Mononuclear cell (primary cell): ENCODE measurements around the gene MT1HL1. TPM values are rescaled to one million over a fixed set of nuclear protein-coding genes. Genes with fewer than 3 reads are reported as not detected.

ENCODE experiments used
- H3K27me3 ChIP-seq: 2 replicates; pipeline ENCODE4 v1.6.0; 2011; ENCODE audit warnings: low read length, control low read depth; ENCODE audit not compliant: insufficient read depth
- H3K4me1 ChIP-seq: 2 replicates; pipeline ENCODE4 v1.5.1; 2011; ENCODE audit warnings: mild to moderate bottlenecking, low read length, control low read depth; ENCODE audit not compliant: insufficient read depth
- H3K4me3 ChIP-seq: 2 replicates; pipeline ENCODE4 v1.5.1; 2011; ENCODE audit warnings: mild to moderate bottlenecking, low read length, moderate library complexity
- H3K9me3 ChIP-seq: 2 replicates; pipeline ENCODE4 v1.5.1; 2011; ENCODE audit warnings: low read depth, mild to moderate bottlenecking, control low read depth, low read length
- total RNA-seq: library from RNA; depleted of rRNA; stranded (reverse); fragments of >200 nt; gene quantifications from one replicate; pipeline ENCODE4 v1.2.3, GENCODE V29; 2012

MT1HL1 gene
- not detected for total RNA-seq

GRCh38 chr1:237004116-237004515 is at the start of gene MT1HL1:
TSS of gene MT1HL1 (minus strand) at chr1:237004441. CDS start at chr1:237004372, 69 bp downstream.
- Histone ChIP-seq H3K9me3 (no peaks in the 10 kb centered on the region), H3K4me1 (no peaks in the 10 kb centered on the region), H3K27me3 (no peaks in the 10 kb centered on the region), H3K4me3 (no peak within 1 kb of the TSS)

GRCh38 chr1:237050915-237051314 is 46.7 kb upstream of the MT1HL1 start:
- no peak overlapping the region for H3K4me3 ChIP-seq
- no peaks in the 10 kb centered on the region for H3K4me1 ChIP-seq
- H3K27me3 ChIP-seq = peaks cover 7% of the 10 kb centered on the region
- H3K9me3 ChIP-seq = no peaks in the 10 kb centered on the region

- peaks cover 14% of the 10 kb centered on the region for H3K27me3 ChIP-seq
- no peaks in the 10 kb centered on the region for H3K9me3 ChIP-seq
- no peaks in the 10 kb centered on the region for H3K4me1 ChIP-seq
- no peak overlapping the region for H3K4me3 ChIP-seq
Measured at GRCh38 chr1:237050185-237050584, 45.9 kb upstream of the MT1HL1 start.

GRCh38 chr1:237048803-237049202 is 44.6 kb upstream of the MT1HL1 start:
- Histone ChIP-seq H3K27me3 (peaks cover 28% of the 10 kb centered on the region), H3K9me3 (no peaks in the 10 kb centered on the region), H3K4me3 (no peak overlapping the region), H3K4me1 (no peaks in the 10 kb centered on the region)

- H3K9me3 ChIP-seq = no peaks in the 10 kb centered on the region
- H3K27me3 ChIP-seq = peaks cover 56% of the 10 kb centered on the region
- no peak overlapping the region for H3K4me3 ChIP-seq
- H3K4me1 ChIP-seq = no peaks in the 10 kb centered on the region
Measured at GRCh38 chr1:237045278-237046016, 41.2 kb upstream of the MT1HL1 start.

GRCh38 chr1:237043846-237044636 is 39.8 kb upstream of the MT1HL1 start:
- Histone ChIP-seq H3K27me3 (peaks cover 65% of the 10 kb centered on the region), H3K9me3 (no peaks in the 10 kb centered on the region), H3K4me1 (no peaks in the 10 kb centered on the region), H3K4me3 (no peak overlapping the region)

GRCh38 chr1:237042892-237043576 is 38.8 kb upstream of the MT1HL1 start:
- Histone ChIP-seq H3K4me3 (no peak overlapping the region), H3K4me1 (no peaks in the 10 kb centered on the region), H3K9me3 (no peaks in the 10 kb centered on the region), H3K27me3 (peaks cover 74% of the 10 kb centered on the region)

DNA sequence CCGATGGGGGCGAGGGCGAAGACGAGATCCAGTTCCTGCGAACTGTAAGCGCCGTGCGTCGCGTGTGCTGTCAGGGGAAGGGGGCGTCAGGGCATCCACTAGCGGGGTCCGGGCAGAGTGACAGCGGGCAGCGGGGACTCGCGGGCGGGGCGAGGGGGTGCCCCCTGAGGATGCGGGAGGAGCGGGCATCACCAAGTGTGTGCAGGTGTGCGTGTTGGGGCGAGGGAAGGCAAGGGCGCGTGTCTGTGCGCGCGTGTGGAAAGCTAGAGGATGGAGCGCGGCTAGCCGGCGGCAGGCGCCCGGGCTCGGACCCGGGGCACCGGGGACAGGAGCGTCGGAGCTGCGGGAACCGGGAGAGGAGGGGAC is 38.3 kb upstream of the MT1HL1 start:
- H3K27me3 ChIP-seq = peaks cover 74% of the 10 kb centered on the region
- no peak overlapping the region for H3K4me3 ChIP-seq
- no peaks in the 10 kb centered on the region for H3K9me3 ChIP-seq
- no peaks in the 10 kb centered on the region for H3K4me1 ChIP-seq

DNA sequence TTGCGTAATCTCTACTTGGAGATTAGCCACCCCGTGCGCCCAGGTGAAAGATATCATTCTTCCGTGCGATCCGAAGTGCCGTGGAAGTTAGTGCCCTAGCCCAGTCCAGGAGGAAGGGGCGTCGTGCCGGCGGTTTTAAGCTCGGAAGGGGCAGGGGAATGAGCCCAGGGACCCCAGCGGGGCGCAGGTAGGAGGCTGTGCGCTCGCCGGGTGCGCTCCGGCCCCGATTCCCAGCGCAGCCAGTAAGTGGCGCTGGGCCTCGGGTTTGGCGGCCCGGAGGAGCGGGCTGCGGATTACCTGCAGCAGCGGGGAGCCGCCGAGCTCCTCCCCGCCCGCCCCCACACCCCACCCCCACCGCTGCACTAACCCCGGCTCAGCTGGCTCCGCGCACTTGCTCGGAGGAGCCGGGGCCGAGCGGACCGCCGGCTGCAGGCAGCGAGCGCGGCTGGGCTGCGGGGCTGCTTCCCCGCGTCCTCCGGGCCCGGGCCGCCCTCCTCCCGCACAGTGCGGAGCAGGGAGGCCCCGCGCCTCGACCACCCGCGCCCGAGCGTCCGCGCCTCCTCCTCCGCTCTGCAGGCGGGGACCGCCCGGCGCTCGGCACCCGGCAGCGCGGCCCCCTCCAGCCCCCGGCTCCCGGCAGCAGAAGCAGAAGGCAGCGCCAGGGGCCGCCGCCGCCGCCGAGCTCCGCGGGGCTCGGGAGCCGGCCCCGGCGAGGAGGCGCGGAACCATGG is 37.7 kb upstream of the MT1HL1 start, which contains the start of gene RYR2:
Gene RYR2 (plus strand): TSS at position 390 of the 731 bp plus-strand sequence. CDS start 338 bp downstream, at position 728.
- Histone ChIP-seq H3K4me3 (no peak within 1 kb of the TSS), H3K9me3 (no peaks in the 10 kb centered on the region), H3K4me1 (no peaks in the 10 kb centered on the region), H3K27me3 (peaks cover 74% of the 10 kb centered on the region)

DNA sequence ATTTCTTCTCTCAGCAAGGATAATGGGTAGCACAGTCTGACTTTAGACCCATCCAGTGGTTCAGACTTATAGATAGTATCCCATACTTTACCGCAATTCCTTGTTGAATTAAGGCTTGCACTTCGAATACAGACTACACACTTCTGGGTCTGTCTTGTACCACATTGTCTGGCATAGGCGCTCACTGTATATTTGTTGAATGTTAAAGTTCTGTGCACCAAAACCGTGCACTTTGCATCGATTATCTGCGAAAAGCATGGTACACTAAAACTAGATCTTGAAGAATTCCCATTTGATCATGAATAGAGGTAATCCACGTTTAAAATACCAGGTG is 37.2 kb upstream of the MT1HL1 start:
- H3K4me3 ChIP-seq = no peak overlapping the region
- no peaks in the 10 kb centered on the region for H3K4me1 ChIP-seq
- no peaks in the 10 kb centered on the region for H3K9me3 ChIP-seq
- H3K27me3 ChIP-seq = peaks cover 70% of the 10 kb centered on the region

GRCh38 chr1:237040823-237041222 is 36.6 kb upstream of the MT1HL1 start:
- H3K4me1 ChIP-seq = no peaks in the 10 kb centered on the region
- no peak overlapping the region for H3K4me3 ChIP-seq
- peaks cover 66% of the 10 kb centered on the region for H3K27me3 ChIP-seq
- H3K9me3 ChIP-seq = no peaks in the 10 kb centered on the region

GRCh38 chr1:237038211-237038610 is 34.0 kb upstream of the MT1HL1 start:
- Histone ChIP-seq H3K9me3 (no peaks in the 10 kb centered on the region), H3K27me3 (peaks cover 40% of the 10 kb centered on the region), H3K4me1 (no peaks in the 10 kb centered on the region), H3K4me3 (no peak overlapping the region)

DNA sequence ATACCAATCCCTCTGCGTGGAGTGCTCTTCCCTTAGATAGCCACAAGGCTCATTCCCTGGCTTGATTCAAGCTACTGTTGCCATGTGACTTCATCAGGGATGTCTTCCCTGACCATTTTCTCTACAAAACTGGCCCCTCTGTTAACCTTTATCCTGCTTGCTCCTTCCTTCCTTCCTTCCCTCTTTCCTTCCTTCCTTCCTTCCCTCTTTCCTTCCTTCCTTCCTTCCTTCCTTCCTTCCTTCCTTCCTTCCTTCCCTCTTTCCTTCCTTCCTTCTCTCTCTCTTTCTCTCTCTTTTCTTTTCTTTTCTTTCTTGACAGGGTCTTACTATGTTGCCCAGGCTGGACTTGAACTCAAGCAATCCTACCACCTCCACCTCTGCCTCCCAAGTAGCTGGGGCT is 31.5 kb upstream of the MT1HL1 start:
- no peak overlapping the region for H3K4me3 ChIP-seq
- no peaks in the 10 kb centered on the region for H3K4me1 ChIP-seq
- peaks cover 21% of the 10 kb centered on the region for H3K27me3 ChIP-seq
- H3K9me3 ChIP-seq = no peaks in the 10 kb centered on the region

DNA sequence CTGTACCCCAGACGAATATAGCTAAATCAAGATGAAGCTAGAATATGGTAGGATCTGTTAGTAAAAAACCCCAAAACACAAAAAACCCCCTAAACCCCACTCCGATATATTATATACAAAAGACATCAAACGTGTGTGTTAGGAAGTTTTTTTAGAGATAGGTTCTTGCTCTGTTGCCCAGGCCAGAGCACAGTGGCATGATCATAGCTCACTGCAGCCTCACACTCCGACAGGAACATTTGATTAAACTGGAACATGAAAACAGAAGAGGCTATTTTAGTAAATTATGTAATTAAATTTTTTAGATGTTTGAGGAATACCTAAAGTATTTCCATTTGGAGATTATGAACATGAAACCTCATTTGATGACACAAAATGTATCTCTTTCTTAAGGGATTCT is 29.6 kb upstream of the MT1HL1 start:
- Histone ChIP-seq H3K27me3 (peaks cover 6% of the 10 kb centered on the region), H3K4me3 (no peak overlapping the region), H3K9me3 (no peaks in the 10 kb centered on the region), H3K4me1 (no peaks in the 10 kb centered on the region)

GRCh38 chr1:237033061-237033460 is 28.8 kb upstream of the MT1HL1 start:
- Histone ChIP-seq H3K4me3 (no peak overlapping the region), H3K9me3 (no peaks in the 10 kb centered on the region), H3K4me1 (no peaks in the 10 kb centered on the region), H3K27me3 (no peaks in the 10 kb centered on the region)
